Measurements from ENCODE around the gene KRT80. TPM values are rescaled to one million over a fixed set of nuclear protein-coding genes. Genes with fewer than 3 reads are reported as not detected.

KRT80 gene
- total RNA-seq, 2 donors from 2014 or later = 0.30 to 1.5 TPM

- no peaks in the 10 kb centered on the region for H3K9me3 ChIP-seq
- H3K4me1 ChIP-seq = no peaks in the 10 kb centered on the region
- H3K4me3 ChIP-seq = no peak overlapping the region
- no peaks in the 10 kb centered on the region for H3K36me3 ChIP-seq
- DNase-seq (ENCODE audit: low spot score) = no peak
- H3K27ac ChIP-seq = no peak overlapping the region
- no peaks in the 10 kb centered on the region for H3K27me3 ChIP-seq
- no peak for TF ChIP-seq CTCF (IDR thresholded peaks at IDR 0.05)
Measured at GRCh38 chr12:52139147-52139546, 52.7 kb downstream of the KRT80 start.

GRCh38 chr12:52137746-52138145 is 54.1 kb downstream of the KRT80 start:
- TF ChIP-seq CTCF (IDR thresholded peaks at IDR 0.05) = no peak
- no peaks in the 10 kb centered on the region for H3K36me3 ChIP-seq

GRCh38 chr12:52132754-52133161 is 59.1 kb downstream of the KRT80 start:
- Histone ChIP-seq H3K4me3 (no peak overlapping the region), H3K27ac (no peak overlapping the region), H3K27me3 (no peaks in the 10 kb centered on the region), H3K4me1 (peaks cover 0 to 2% of the 10 kb centered on the region in 2 donors), H3K36me3 (no peaks in the 10 kb centered on the region), H3K9me3 (no peaks in the 10 kb centered on the region)
- DNase-seq (ENCODE audit: low spot score) = no peak
- TF ChIP-seq CTCF (IDR thresholded peaks at IDR 0.05) = no peak

More at GRCh38 chr12:52137746-52138145, 54.1 kb downstream of the KRT80 start:
- H3K27ac ChIP-seq = no peak overlapping the region
- H3K27me3 ChIP-seq = no peaks in the 10 kb centered on the region
- no peaks in the 10 kb centered on the region for H3K4me1 ChIP-seq
- H3K9me3 ChIP-seq = no peaks in the 10 kb centered on the region
- DNase-seq (ENCODE audit: low spot score) = no peak
- H3K4me3 ChIP-seq = no peak overlapping the region

- Histone ChIP-seq H3K27ac (no peak overlapping the region), H3K9me3 (no peaks in the 10 kb centered on the region), H3K4me1 (peaks cover 0 to 21% of the 10 kb centered on the region in 2 donors), H3K36me3 (no peaks in the 10 kb centered on the region), H3K27me3 (no peaks in the 10 kb centered on the region), H3K4me3 (no peak overlapping the region)
- DNase-seq (ENCODE audit: low spot score) = no peak
- no peak for TF ChIP-seq CTCF (IDR thresholded peaks at IDR 0.05)
Measured at GRCh38 chr12:52130711-52131110, 61.1 kb downstream of the KRT80 start.

- H3K36me3 ChIP-seq = no peaks in the 10 kb centered on the region
- no peak for TF ChIP-seq CTCF (IDR thresholded peaks at IDR 0.05)
- DNase-seq (ENCODE audit: low spot score) = peak; percentile 26
- H3K4me3 ChIP-seq = no peak overlapping the region
- H3K27ac ChIP-seq = peak overlapping the region; percentile 69 to 75
- H3K4me1 ChIP-seq = peaks cover 0 to 26% of the 10 kb centered on the region in 2 donors
- no peaks in the 10 kb centered on the region for H3K9me3 ChIP-seq
- H3K27me3 ChIP-seq = no peaks in the 10 kb centered on the region
Measured at GRCh38 chr12:52127683-52128450, 63.9 kb downstream of the KRT80 start.

Data from right atrium auricular region (tissue), 2 donors.